ENCODE measurements around the gene CACNA1D. TPM values are rescaled to one million over a fixed set of nuclear protein-coding genes. Genes with fewer than 3 reads are reported as not detected.

CACNA1D gene
- total RNA-seq, 2 experiments from 2014 or later = not detected

- no peaks in the 10 kb centered on the region for H3K27me3 Mint-ChIP-seq (ENCODE audit: low read depth)
- intact Hi-C loops (cut with micrococcal nuclease) = loop anchor here (10.0 kb wide), 1 partner anchor 144 kb away; no protein-coding TSS in a partner anchor
- no peak for DNase-seq
Observed at GRCh38 chr3:53518495-53518981, 24.1 kb downstream of the CACNA1D start.

GRCh38 chr3:53519065-53519709, 24.8 kb downstream of the CACNA1D start:
- no peak overlapping the region for H3K27ac Mint-ChIP-seq
- no peak for DNase-seq
- no peaks in the 10 kb centered on the region for H3K36me3 Mint-ChIP-seq (ENCODE audit: low read depth)
- intact Hi-C loops (cut with micrococcal nuclease) = loop anchor here (10.0 kb wide), 1 partner anchor 144 kb away; no protein-coding TSS in a partner anchor
- no peaks in the 10 kb centered on the region for H3K27me3 Mint-ChIP-seq (ENCODE audit: low read depth)
- CTCF ChIA-PET = no interaction called here
- no peaks in the 10 kb centered on the region for H3K9me3 Mint-ChIP-seq
- H3K4me1 Mint-ChIP-seq (ENCODE audit: low read depth) = no peaks in the 10 kb centered on the region
- no peak overlapping the region for H3K4me3 Mint-ChIP-seq

More at GRCh38 chr3:53518495-53518981, 24.1 kb downstream of the CACNA1D start:
- no peaks in the 10 kb centered on the region for H3K4me1 Mint-ChIP-seq (ENCODE audit: low read depth)
- no peaks in the 10 kb centered on the region for H3K36me3 Mint-ChIP-seq (ENCODE audit: low read depth)
- no peak overlapping the region for H3K4me3 Mint-ChIP-seq
- CTCF ChIA-PET = no interaction called here
- H3K27ac Mint-ChIP-seq = no peak overlapping the region
- H3K9me3 Mint-ChIP-seq = no peaks in the 10 kb centered on the region

- Mint-ChIP-seq H3K27ac (no peak overlapping the region), H3K9me3 (no peaks in the 10 kb centered on the region), H3K36me3 (ENCODE audit: low read depth) (no peaks in the 10 kb centered on the region), H3K4me1 (ENCODE audit: low read depth) (no peaks in the 10 kb centered on the region), H3K27me3 (ENCODE audit: low read depth) (peaks cover 2% of the 10 kb centered on the region), H3K4me3 (no peak overlapping the region)
- intact Hi-C loops (cut with micrococcal nuclease) = no loop called here
- CTCF ChIA-PET = no interaction called here
- no peak for DNase-seq
Observed at GRCh38 chr3:53523346-53523745, 28.9 kb downstream of the CACNA1D start.

GRCh38 chr3:53524566-53524965, 30.2 kb downstream of the CACNA1D start:
- Mint-ChIP-seq H3K36me3 (ENCODE audit: low read depth) (no peaks in the 10 kb centered on the region), H3K4me1 (ENCODE audit: low read depth) (no peaks in the 10 kb centered on the region), H3K4me3 (no peak overlapping the region), H3K27ac (no peak overlapping the region), H3K9me3 (no peaks in the 10 kb centered on the region), H3K27me3 (ENCODE audit: low read depth) (peaks cover 2% of the 10 kb centered on the region)
- intact Hi-C loops (cut with micrococcal nuclease) = no loop called here
- no peak for DNase-seq
- CTCF ChIA-PET = interaction anchor here (0.6 to 1.0 kb wide), 3 partner anchors 11 to 224 kb away, joined by 3 to 4 read pairs (median 4); no protein-coding TSS in a partner anchor

- no peak overlapping the region for H3K27ac Mint-ChIP-seq
- intact Hi-C loops (cut with micrococcal nuclease) = no loop called here
- no peaks in the 10 kb centered on the region for H3K36me3 Mint-ChIP-seq (ENCODE audit: low read depth)
- H3K4me1 Mint-ChIP-seq (ENCODE audit: low read depth) = no peaks in the 10 kb centered on the region
- H3K27me3 Mint-ChIP-seq (ENCODE audit: low read depth) = peaks cover 11% of the 10 kb centered on the region
- CTCF ChIA-PET = interaction anchor here (0.6 to 1.0 kb wide), 3 partner anchors 12 to 152 kb away, joined by 3 to 4 read pairs (median 3); no protein-coding TSS in a partner anchor
- H3K9me3 Mint-ChIP-seq = no peaks in the 10 kb centered on the region
- H3K4me3 Mint-ChIP-seq = no peak overlapping the region
- no peak for DNase-seq
Observed at GRCh38 chr3:53525765-53526703, 31.6 kb downstream of the CACNA1D start.

GRCh38 chr3:53526704-53527055, 32.3 kb downstream of the CACNA1D start:
- H3K9me3 Mint-ChIP-seq = no peaks in the 10 kb centered on the region
- no peak overlapping the region for H3K27ac Mint-ChIP-seq
- H3K27me3 Mint-ChIP-seq (ENCODE audit: low read depth) = peaks cover 11% of the 10 kb centered on the region
- CTCF ChIA-PET = no interaction called here
- DNase-seq = no peak
- no peaks in the 10 kb centered on the region for H3K36me3 Mint-ChIP-seq (ENCODE audit: low read depth)
- no peaks in the 10 kb centered on the region for H3K4me1 Mint-ChIP-seq (ENCODE audit: low read depth)
- no peak overlapping the region for H3K4me3 Mint-ChIP-seq
- intact Hi-C loops (cut with micrococcal nuclease) = no loop called here

GRCh38 chr3:53530205-53530604, 35.8 kb downstream of the CACNA1D start:
- CTCF ChIA-PET = no interaction called here

GRCh38 chr3:53531749-53532148, 37.3 kb downstream of the CACNA1D start:
- Mint-ChIP-seq H3K9me3 (no peaks in the 10 kb centered on the region), H3K4me3 (no peak overlapping the region), H3K27ac (no peak overlapping the region), H3K27me3 (ENCODE audit: low read depth) (peaks cover 9% of the 10 kb centered on the region), H3K4me1 (ENCODE audit: low read depth) (no peaks in the 10 kb centered on the region), H3K36me3 (ENCODE audit: low read depth) (no peaks in the 10 kb centered on the region)
- peak; percentile 11 for DNase-seq
- intact Hi-C loops (cut with micrococcal nuclease) = loop anchor here (10.0 kb wide), 1 partner anchor 183 kb away; no protein-coding TSS in a partner anchor
- CTCF ChIA-PET = no interaction called here

More at GRCh38 chr3:53530205-53530604, 35.8 kb downstream of the CACNA1D start:
- no peaks in the 10 kb centered on the region for H3K4me1 Mint-ChIP-seq (ENCODE audit: low read depth)
- H3K27me3 Mint-ChIP-seq (ENCODE audit: low read depth) = peaks cover 11% of the 10 kb centered on the region
- no peak for DNase-seq
- intact Hi-C loops (cut with micrococcal nuclease) = loop anchor here (10.0 kb wide), 1 partner anchor 185 kb away; no protein-coding TSS in a partner anchor
- H3K4me3 Mint-ChIP-seq = no peak overlapping the region
- H3K9me3 Mint-ChIP-seq = no peaks in the 10 kb centered on the region
- no peaks in the 10 kb centered on the region for H3K36me3 Mint-ChIP-seq (ENCODE audit: low read depth)
- no peak overlapping the region for H3K27ac Mint-ChIP-seq

- Mint-ChIP-seq H3K27me3 (ENCODE audit: low read depth) (peaks cover 10% of the 10 kb centered on the region), H3K4me3 (no peak overlapping the region), H3K36me3 (ENCODE audit: low read depth) (no peaks in the 10 kb centered on the region), H3K27ac (no peak overlapping the region), H3K4me1 (ENCODE audit: low read depth) (no peaks in the 10 kb centered on the region), H3K9me3 (no peaks in the 10 kb centered on the region)
- DNase-seq = no peak
- CTCF ChIA-PET = no interaction called here
- intact Hi-C loops (cut with micrococcal nuclease) = loop anchor here (10.0 kb wide), 1 partner anchor 181 kb away; no protein-coding TSS in a partner anchor
Observed at GRCh38 chr3:53533472-53533871, 39.1 kb downstream of the CACNA1D start.

GRCh38 chr3:53534216-53534615, 39.8 kb downstream of the CACNA1D start:
- no peak for DNase-seq
- Mint-ChIP-seq H3K4me1 (ENCODE audit: low read depth) (no peaks in the 10 kb centered on the region), H3K4me3 (no peak overlapping the region), H3K36me3 (ENCODE audit: low read depth) (no peaks in the 10 kb centered on the region), H3K27me3 (ENCODE audit: low read depth) (peaks cover 12% of the 10 kb centered on the region), H3K27ac (no peak overlapping the region), H3K9me3 (no peaks in the 10 kb centered on the region)
- CTCF ChIA-PET = no interaction called here
- intact Hi-C loops (cut with micrococcal nuclease) = loop anchor here (10.0 kb wide), 1 partner anchor 181 kb away; no protein-coding TSS in a partner anchor

GRCh38 chr3:53534676-53535400, 40.4 kb downstream of the CACNA1D start:
- no peak for DNase-seq
- Mint-ChIP-seq H3K9me3 (no peaks in the 10 kb centered on the region), H3K4me3 (no peak overlapping the region), H3K36me3 (ENCODE audit: low read depth) (no peaks in the 10 kb centered on the region), H3K27me3 (ENCODE audit: low read depth) (peaks cover 11% of the 10 kb centered on the region), H3K4me1 (ENCODE audit: low read depth) (no peaks in the 10 kb centered on the region), H3K27ac (no peak overlapping the region)
- intact Hi-C loops (cut with micrococcal nuclease) = loop anchor here (10.0 kb wide), 1 partner anchor 180 kb away; no protein-coding TSS in a partner anchor
- CTCF ChIA-PET = no interaction called here

- intact Hi-C loops (cut with micrococcal nuclease) = loop anchor here (10.0 kb wide), 1 partner anchor 179 kb away; no protein-coding TSS in a partner anchor
- no peak for DNase-seq
- H3K36me3 Mint-ChIP-seq (ENCODE audit: low read depth) = no peaks in the 10 kb centered on the region
- H3K4me1 Mint-ChIP-seq (ENCODE audit: low read depth) = no peaks in the 10 kb centered on the region
- CTCF ChIA-PET = interaction anchor here (0.7 kb wide), 1 partner anchor 403 kb away, joined by 3 read pairs; no protein-coding TSS in a partner anchor
- H3K9me3 Mint-ChIP-seq = no peaks in the 10 kb centered on the region
- no peak overlapping the region for H3K4me3 Mint-ChIP-seq
- H3K27me3 Mint-ChIP-seq (ENCODE audit: low read depth) = peaks cover 3% of the 10 kb centered on the region
- no peak overlapping the region for H3K27ac Mint-ChIP-seq
Observed at GRCh38 chr3:53536282-53536681, 41.9 kb downstream of the CACNA1D start.
